22Rv1 (cell line): ENCODE data around the gene KIAA1217.

Source experiments
- H3K27ac ChIP-seq: fragments of 450-650 bp; 2 replicates; pipeline ENCODE4 v1.5.1; 2017
- CTCF ChIP-seq: fragments of 450-650 bp; IDR thresholded peaks from 2 replicates; pipeline ENCODE4 v1.5.1; 2017; ENCODE audit warnings: mild to moderate bottlenecking
- ZFX ChIP-seq: fragments of 450-650 bp; IDR thresholded peaks from 2 replicates; pipeline ENCODE4 v1.6.1; 2017; ENCODE audit warnings: antibody characterized with exemption, borderline replicate concordance

Gene KIAA1217

GRCh38 chr10:24394461-24395190, 185.7 kb downstream of the KIAA1217 start:
- TF ChIP-seq CTCF (no peak), ZFX (no peak)
- H3K27ac ChIP-seq, result no peak overlapping the region

- H3K27ac ChIP-seq, result no peak overlapping the region
- TF ChIP-seq ZFX, result no peak
- peak; percentile 22 for TF ChIP-seq CTCF
Measured at GRCh38 chr10:24396396-24396795, 187.5 kb downstream of the KIAA1217 start.

GRCh38 chr10:24397662-24398061, 188.7 kb downstream of the KIAA1217 start:
- H3K27ac ChIP-seq, result no peak overlapping the region
- no peak for TF ChIP-seq ZFX
- TF ChIP-seq CTCF, result no peak

GRCh38 chr10:24404567-24404966, 195.6 kb downstream of the KIAA1217 start:
- no peak overlapping the region for H3K27ac ChIP-seq
- no peak for TF ChIP-seq CTCF
- no peak for TF ChIP-seq ZFX

GRCh38 chr10:24405635-24406034, 196.7 kb downstream of the KIAA1217 start:
- TF ChIP-seq ZFX, result no peak
- no peak for TF ChIP-seq CTCF
- no peak overlapping the region for H3K27ac ChIP-seq

GRCh38 chr10:24406809-24407483, 198.0 kb downstream of the KIAA1217 start:
- H3K27ac ChIP-seq, result no peak overlapping the region
- TF ChIP-seq CTCF (no peak), ZFX (no peak)

- H3K27ac ChIP-seq, result no peak overlapping the region
- TF ChIP-seq CTCF, result no peak
- no peak for TF ChIP-seq ZFX
Measured at GRCh38 chr10:24407928-24408327, 199.0 kb downstream of the KIAA1217 start.
